DMS79 treated with DMSO at 0.1 percent for 48 hours (cell line): ENCODE results near the gene TSEN34.
"Not testable (repeated sequence)": the region's sequence is repeated elsewhere in the genome, so short reads cannot be mapped to it uniquely, and the experiment has no call there.

Experiments used
- DNase-seq: peaks from one replicate; lab custom pipeline; 2025; lab: John Stamatoyannopoulos, UW

TSEN34 gene

DNA sequence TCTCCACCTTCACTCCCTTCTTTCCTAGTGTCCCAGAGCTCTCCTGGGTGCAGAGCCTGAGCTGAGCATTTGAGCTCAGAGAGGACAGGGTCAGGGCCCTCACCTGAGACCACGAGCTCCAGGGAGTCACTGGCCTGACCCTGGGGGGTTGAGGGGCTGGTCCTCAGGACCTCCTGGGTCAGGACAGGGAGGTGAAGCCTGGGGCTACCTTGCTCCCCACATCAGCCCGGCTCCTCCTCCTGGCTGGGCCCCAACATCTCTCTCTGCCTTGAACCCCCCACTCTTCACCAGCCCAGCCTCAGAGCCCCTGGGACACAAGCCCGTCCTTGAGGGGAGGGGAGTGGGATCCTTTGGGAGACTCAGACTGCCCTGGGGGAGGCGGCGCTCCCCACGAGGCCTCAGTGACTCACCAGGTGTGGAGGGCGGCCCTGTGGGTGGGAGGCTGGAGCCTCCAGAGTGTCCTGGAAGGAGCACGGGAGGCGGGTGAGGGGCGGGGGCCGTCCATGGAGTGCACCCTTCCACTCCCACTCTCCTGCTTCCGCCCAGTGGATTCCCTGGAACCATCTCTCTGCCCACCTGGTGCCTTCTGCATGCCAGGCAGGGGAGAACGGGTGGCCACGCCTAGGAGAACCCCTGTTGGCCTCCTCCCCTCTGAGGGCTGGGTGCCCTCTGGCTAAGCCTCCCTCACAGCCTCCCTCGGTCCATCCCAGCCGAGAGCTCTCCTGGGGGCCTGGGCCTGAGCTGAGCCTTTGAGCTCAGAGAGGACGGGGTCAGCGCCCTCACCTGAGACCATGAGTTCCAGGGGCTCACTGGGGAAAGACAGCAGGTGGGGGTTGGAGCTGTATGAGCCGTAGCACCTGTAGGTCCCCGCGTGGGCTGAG is 48.6 kb downstream of the TSEN34 start:
- not testable (repeated sequence) for DNase-seq

DNA sequence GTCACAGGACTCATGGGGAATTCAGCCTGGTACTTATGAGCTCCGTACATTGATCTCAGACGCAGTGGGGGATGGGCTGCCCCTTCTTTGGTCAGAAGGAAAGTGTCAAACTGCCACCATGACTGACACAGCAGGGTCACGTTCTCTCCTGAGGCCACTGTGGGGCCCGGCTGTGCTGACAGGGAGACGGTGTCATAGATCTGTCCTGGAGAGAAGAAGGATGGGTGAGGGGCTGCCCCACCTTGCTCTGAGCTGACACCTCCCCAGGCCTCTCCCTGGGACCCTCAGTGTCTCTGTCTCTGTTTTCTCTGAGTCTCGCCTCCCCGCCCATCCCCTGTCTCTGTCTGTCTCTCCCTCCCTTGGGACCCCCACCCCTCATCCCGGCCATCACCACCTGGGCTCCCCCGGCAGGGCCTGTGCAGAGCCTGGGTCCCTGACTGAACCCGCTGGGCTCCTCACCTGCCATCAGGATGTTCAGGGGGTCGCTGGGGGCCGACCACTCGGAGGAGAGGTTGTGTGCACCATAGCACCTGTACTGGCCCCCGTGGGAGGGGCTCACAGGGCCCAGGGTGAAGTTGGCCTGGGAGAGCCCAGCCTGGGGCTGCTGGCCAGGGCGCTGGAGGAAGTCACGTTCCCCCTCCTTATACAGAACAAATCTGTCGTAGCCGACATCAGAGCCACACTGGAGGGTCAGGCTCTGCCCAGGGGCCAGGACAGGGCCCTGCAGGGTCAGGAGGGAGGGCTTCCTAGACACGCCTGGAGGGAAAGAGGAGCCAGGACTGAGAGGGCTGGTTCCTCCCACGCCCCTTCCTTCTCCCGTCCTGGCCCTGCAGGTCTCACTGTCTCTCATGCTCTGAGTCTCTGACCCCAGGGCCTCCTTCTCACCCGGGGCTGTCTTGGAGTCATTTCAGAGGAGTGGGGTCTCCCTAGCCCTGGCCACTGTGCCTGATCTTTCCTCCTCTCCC is 49.5 kb downstream of the TSEN34 start:
- DNase-seq: not testable (repeated sequence)

DNA sequence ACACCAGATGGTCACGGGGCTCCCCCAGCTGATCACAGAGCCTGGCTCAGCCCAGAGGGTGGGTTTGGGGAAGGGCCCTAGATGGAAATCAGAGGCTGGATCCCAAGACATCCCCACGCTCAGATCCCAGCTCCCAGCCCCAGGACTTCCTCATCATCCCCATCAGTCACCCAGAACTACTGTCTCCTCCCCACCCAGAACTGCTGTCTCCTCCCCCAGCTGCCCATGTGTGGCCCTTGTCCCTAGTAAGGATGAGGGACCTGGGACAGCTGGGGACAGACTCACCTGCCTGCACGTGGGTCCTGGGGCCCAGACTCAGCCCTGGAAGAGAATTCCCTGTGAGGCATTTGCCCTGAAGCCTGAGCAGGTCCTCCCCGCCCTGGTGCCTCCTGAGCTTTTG is 51.1 kb downstream of the TSEN34 start:
- not testable (repeated sequence) for DNase-seq

DNA sequence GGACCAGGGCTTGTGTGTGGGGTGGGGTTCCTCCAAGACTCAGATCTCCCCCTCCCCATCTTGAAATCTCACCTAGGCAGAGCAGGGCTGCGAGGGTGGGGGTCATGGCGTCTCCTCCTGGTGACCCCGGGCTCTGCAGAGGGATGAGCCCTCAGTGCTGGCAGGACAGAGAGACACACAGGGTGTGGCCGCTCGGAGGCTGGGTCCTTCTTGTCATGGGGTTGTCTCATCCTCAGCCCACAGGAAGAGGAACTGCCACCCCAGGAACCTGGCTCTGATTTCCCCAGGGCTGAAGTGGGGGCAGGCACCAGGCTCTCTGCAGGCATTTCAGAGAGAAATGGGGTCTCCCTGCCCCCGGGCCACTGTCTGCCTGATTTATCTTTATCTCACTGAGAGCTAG is 51.5 kb downstream of the TSEN34 start, which contains the start of gene LILRA6:
Gene LILRA6, minus strand, starts transcription at position 145 of the 400 bp plus-strand sequence.
- DNase-seq: not testable (repeated sequence)

DNA sequence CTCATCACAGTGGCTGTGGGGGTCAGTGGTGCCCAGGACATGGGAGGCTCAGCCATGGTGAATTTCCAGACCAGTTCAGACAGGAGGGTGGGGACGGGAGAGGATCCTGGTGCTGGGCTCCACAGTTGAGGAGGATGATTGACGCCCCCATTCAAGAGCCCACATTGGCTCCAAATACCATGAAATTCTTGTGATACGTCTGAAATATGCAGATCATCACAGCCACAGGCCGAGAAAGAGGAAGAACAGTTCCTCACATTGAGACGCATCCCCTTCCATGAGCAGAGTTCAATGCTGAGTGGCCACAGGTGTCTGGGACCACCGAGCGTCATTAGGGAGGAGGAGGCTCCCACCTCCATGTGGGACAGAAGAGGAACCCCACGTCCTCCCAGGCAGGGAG is 52.7 kb downstream of the TSEN34 start:
- not testable (repeated sequence) for DNase-seq
